AG04449 (cell line): ENCODE data around the gene OR2T8.
"Not testable (repeated sequence)": the region's sequence is repeated elsewhere in the genome, so short reads cannot be mapped to it uniquely, and the experiment has no call there.

Experiments used
- CTCF ChIA-PET: fragments of 350-600 bp; formaldehyde crosslinking; extraction: SDS; loops from one replicate; lab custom pipeline; 2021; ENCODE audit warnings: antibody characterized with exemption; lab: Yijun Ruan, JAX
- POLR2A ChIA-PET: fragments of 400-600, 350-600 bp; formaldehyde crosslinking; extraction: SDS; loops from one replicate; lab custom pipeline; 2020; ENCODE audit warnings: antibody characterized with exemption, inconsistent platforms; lab: Yijun Ruan, JAX
- DNase-seq: peaks from one replicate; pipeline ENCODE4 v3.0.0-alpha.2; 2010; ENCODE audit warnings: low read depth, low spot score
- H3K4me3 ChIP-seq: 2 replicates; pipeline ENCODE4 v1.5.1; 2011; ENCODE audit warnings: low read depth, mild to moderate bottlenecking, control low read depth, low read length
- TF ChIP-seq, protein P1 (sequence below): IDR thresholded peaks from one replicate; pipeline ENCODE4 v1.5.1; 2011; ENCODE audit warnings: mild to moderate bottlenecking, moderate library complexity, low read length, control low read depth, inconsistent platforms; ENCODE audit not compliant: insufficient read depth; ENCODE audit errors: missing control alignments

Gene OR2T8

DNA sequence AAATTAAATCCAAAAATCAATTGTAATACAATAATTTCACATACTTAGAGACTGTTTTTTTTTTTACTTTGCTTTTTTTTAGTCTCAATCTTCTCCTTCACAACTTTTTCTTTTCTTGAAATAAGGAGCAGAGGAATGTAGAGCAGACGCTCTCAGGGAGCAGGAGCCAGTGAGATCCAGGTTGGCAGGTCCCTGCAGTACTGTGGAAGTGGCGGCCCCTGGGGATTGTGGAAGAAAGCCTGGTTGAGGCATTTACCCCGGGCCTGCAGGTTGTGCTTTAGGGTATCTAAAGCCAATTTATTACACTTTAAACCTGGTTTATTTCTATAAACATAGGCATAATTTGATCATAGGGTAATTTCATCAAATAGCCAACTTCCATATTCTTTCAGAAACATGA is 3.9 kb downstream of the OR2T8 start:
- TF ChIP-seq, protein P1, sequence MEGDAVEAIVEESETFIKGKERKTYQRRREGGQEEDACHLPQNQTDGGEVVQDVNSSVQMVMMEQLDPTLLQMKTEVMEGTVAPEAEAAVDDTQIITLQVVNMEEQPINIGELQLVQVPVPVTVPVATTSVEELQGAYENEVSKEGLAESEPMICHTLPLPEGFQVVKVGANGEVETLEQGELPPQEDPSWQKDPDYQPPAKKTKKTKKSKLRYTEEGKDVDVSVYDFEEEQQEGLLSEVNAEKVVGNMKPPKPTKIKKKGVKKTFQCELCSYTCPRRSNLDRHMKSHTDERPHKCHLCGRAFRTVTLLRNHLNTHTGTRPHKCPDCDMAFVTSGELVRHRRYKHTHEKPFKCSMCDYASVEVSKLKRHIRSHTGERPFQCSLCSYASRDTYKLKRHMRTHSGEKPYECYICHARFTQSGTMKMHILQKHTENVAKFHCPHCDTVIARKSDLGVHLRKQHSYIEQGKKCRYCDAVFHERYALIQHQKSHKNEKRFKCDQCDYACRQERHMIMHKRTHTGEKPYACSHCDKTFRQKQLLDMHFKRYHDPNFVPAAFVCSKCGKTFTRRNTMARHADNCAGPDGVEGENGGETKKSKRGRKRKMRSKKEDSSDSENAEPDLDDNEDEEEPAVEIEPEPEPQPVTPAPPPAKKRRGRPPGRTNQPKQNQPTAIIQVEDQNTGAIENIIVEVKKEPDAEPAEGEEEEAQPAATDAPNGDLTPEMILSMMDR: no peak
- H3K4me3 ChIP-seq: no peak overlapping the region
- no peak for DNase-seq
- POLR2A ChIA-PET: no interaction called here
- CTCF ChIA-PET: no interaction called here

DNA sequence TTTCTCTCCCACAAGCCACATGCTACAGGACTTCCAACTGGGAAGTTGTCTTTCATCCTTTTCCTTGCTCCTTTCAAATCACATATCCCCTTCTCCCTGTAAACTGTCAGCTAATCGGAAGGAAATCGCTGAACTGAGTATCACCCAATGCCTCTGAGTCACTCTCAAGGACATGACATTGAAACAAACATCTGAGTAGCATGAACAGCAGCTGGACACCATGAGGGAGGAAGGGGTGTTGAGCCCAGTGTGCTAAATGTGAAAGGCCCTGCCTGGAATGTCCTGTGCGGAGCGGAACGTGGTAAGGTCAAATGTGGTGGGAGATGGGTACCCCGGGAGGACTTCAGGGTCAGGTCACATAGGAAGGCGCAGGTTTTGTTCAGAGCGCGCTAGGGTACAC is 4.8 kb downstream of the OR2T8 start, which contains the start of gene OR2AJ1:
Gene OR2AJ1, plus strand, starts transcription at position 22 of the 400 bp plus-strand sequence. CDS start 8,880 bp downstream, outside the sequence.
- CTCF ChIA-PET: no interaction called here

DNA sequence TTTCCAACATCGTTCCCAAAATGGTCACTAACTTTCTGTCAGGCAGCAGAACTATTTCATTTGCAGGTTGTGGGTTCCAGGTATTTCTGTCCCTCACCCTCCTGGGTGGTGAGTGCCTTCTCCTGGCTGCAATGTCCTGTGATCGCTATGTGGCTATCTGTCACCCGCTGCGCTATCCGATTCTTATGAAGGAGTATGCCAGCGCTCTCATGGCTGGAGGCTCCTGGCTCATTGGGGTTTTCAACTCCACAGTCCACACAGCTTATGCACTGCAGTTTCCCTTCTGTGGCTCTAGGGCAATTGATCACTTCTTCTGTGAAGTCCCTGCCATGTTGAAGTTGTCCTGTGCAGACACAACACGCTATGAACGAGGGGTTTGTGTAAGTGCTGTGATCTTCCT is 13.9 kb downstream of the OR2T8 start:
- DNase-seq: no peak
- TF ChIP-seq, protein P1: no peak
- no peak overlapping the region for H3K4me3 ChIP-seq
- ChIA-PET POLR2A (no interaction called here), CTCF (no interaction called here)

More for the DNA sequence above, 4.8 kb downstream of the OR2T8 start, which contains the start of gene OR2AJ1:
- no peak for DNase-seq
- POLR2A ChIA-PET: no interaction called here
- H3K4me3 ChIP-seq: no peak within 1 kb of the TSS
- TF ChIP-seq, protein P1: no peak

DNA sequence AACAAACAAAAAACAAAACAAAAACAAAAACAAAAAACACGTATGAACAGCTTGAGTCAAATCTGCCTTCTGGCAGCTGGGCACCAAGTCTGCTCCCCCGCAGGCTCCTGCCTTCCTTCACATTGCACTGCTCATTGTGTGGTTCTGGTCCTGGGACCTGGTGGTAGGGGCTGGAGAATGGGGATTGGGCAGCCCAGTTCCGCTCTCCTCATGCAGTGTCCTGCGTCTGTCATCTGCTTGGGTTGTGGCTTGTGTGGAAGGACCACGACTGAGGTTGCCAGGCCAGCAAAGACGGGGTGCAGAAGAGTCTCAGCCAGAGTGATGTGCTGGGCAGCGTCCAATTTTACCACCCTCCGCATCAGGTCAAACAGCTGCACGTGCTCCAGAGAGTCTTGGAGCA is 15.7 kb downstream of the OR2T8 start:
- ChIA-PET CTCF (no interaction called here), POLR2A (no interaction called here)
- TF ChIP-seq, protein P1: no peak
- no peak overlapping the region for H3K4me3 ChIP-seq
- DNase-seq: no peak

GRCh38 chr1:247936415-247936814 is 16.4 kb downstream of the OR2T8 start:
- POLR2A ChIA-PET: no interaction called here
- TF ChIP-seq, protein P1: no peak
- DNase-seq: no peak
- CTCF ChIA-PET: no interaction called here
- no peak overlapping the region for H3K4me3 ChIP-seq

DNA sequence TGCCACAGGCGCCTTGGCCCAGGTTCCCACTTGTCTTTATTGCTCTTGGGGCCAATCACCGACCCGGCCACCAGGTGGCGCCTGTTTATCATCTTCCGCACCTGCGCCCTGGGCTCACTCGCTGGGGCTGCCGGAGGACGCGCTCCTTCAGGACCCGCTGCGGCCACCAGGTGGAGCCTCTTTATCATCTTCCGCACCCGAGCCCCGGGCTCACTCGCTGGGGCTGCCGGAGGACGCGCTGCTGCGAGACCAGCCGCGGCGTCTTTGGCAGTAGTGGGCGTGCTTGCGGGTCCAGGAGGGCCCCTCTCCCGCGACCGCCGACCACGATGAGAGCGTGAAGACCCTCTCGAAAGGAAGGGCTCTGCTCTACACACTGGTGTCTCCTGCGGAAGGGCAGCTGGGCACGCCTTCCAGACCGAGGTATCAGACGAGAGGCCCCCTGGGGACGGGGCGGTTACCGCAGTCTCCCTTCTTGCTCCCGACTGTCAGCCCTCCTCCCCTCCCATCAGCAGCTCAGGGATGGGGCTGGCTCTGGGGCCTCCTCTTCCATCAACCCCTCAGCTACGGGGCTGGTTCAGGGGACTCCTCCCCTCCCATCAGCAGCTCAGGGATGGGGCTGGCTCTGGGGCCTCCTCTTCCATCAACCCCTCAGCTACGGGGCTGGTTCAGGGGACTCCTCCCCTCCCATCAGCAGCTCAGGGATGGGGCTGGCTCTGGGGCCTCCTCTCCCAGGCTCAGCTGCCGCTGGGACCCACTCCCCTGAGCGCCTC is 17.1 kb downstream of the OR2T8 start:
- DNase-seq, POLR2A ChIA-PET, CTCF ChIA-PET, H3K4me3 ChIP-seq: not testable (repeated sequence)
- TF ChIP-seq, protein P1: peak; percentile 7
